Central memory CD4-positive, alpha-beta T cell (primary cell): Measurements from ENCODE around the gene PLPPR1.
"Not testable (repeated sequence)": the region's sequence is repeated elsewhere in the genome, so short reads cannot be mapped to it uniquely, and the experiment has no call there.

Experiments used
- DNase-seq: peaks from one replicate; pipeline ENCODE4 v3.0.0; 2022

Gene PLPPR1

GRCh38 chr9:101127369-101127768, 98.8 kb downstream of the PLPPR1 start:
- DNase-seq, result not testable (repeated sequence)

- no peak for DNase-seq
Measured at GRCh38 chr9:101128623-101129022, 100.1 kb downstream of the PLPPR1 start.

- no peak for DNase-seq
Measured at GRCh38 chr9:101130054-101130453, 101.5 kb downstream of the PLPPR1 start.

- DNase-seq, result no peak
Measured at GRCh38 chr9:101131326-101131725, 102.8 kb downstream of the PLPPR1 start.

GRCh38 chr9:101132801-101133200, 104.3 kb downstream of the PLPPR1 start:
- no peak for DNase-seq

- no peak for DNase-seq
Measured at GRCh38 chr9:101138509-101138908, 110.0 kb downstream of the PLPPR1 start.

- no peak for DNase-seq
Measured at GRCh38 chr9:101139082-101139481, 110.6 kb downstream of the PLPPR1 start.

GRCh38 chr9:101140764-101141163, 112.2 kb downstream of the PLPPR1 start:
- no peak for DNase-seq

- DNase-seq, result no peak
Measured at GRCh38 chr9:101146508-101146907, 118.0 kb downstream of the PLPPR1 start.

- no peak for DNase-seq
Measured at GRCh38 chr9:101148344-101148743, 119.8 kb downstream of the PLPPR1 start.

- DNase-seq, result no peak
Measured at GRCh38 chr9:101158361-101158760, 129.8 kb downstream of the PLPPR1 start.

GRCh38 chr9:101162231-101162630, 133.7 kb downstream of the PLPPR1 start:
- no peak for DNase-seq

- no peak for DNase-seq
Measured at GRCh38 chr9:101165131-101165530, 136.6 kb downstream of the PLPPR1 start.

- no peak for DNase-seq
Measured at GRCh38 chr9:101167490-101168134, 139.1 kb downstream of the PLPPR1 start.

GRCh38 chr9:101172616-101173015, 144.1 kb downstream of the PLPPR1 start:
- no peak for DNase-seq

- DNase-seq, result no peak
Measured at GRCh38 chr9:101173907-101174306, 145.4 kb downstream of the PLPPR1 start.

GRCh38 chr9:101176384-101176783, 147.9 kb downstream of the PLPPR1 start:
- no peak for DNase-seq

GRCh38 chr9:101184813-101185278, 156.3 kb downstream of the PLPPR1 start:
- DNase-seq, result no peak

GRCh38 chr9:101191723-101192122, 163.2 kb downstream of the PLPPR1 start:
- DNase-seq, result no peak

GRCh38 chr9:101197026-101197425, 168.5 kb downstream of the PLPPR1 start:
- DNase-seq, result no peak

GRCh38 chr9:101200852-101201251, 172.3 kb downstream of the PLPPR1 start:
- DNase-seq, result no peak

- no peak for DNase-seq
Measured at GRCh38 chr9:101201630-101202029, 173.1 kb downstream of the PLPPR1 start.

GRCh38 chr9:101209670-101210069, 181.1 kb downstream of the PLPPR1 start:
- no peak for DNase-seq

- no peak for DNase-seq
Measured at GRCh38 chr9:101212661-101213060, 184.1 kb downstream of the PLPPR1 start.

GRCh38 chr9:101219030-101219429, 190.5 kb downstream of the PLPPR1 start:
- DNase-seq, result no peak
